ENCODE measurements around the gene FCGR2B.
"Not testable (repeated sequence)": the region's sequence is repeated elsewhere in the genome, so short reads cannot be mapped to it uniquely, and the experiment has no call there.

The FCGR2B gene

GRCh38 chr1:161631076-161631475 lies 31.9 kb upstream of the FCGR2B start, which contains the start of gene FCGR3B:
FCGR3B (minus strand) TSS chr1:161631176; CDS start chr1:161631094, 82 bp downstream.
- WGBS, 2 experiments (ENCODE audit: insufficient coverage in 2 of 2), result 86 to 100% methylated on average over 1 of the region's 4 CpGs
- Histone ChIP-seq H3K4me3 (ENCODE audit: extremely low read depth, insufficient read depth, low read length, poor library complexity, severe bottlenecking) (no peak within 1 kb of the TSS), H3K4me1 (ENCODE audit: control insufficient read depth, insufficient read depth, low read length, poor library complexity, severe bottlenecking) (no peaks in the 10 kb centered on the region), H3K36me3 (ENCODE audit: control insufficient read depth, insufficient read depth, low read length) (no peaks in the 10 kb centered on the region), H3K27ac (ENCODE audit: low read depth, low read length, severe bottlenecking) (no peak within 1 kb of the TSS), H3K9me3 (ENCODE audit: control insufficient read depth, low read length) (no peaks in the 10 kb centered on the region)

- no CpG with 5 or more reads among the region's 2 CpGs for WGBS, 2 experiments (ENCODE audit: insufficient coverage in 2 of 2)
These were observed 27.9 kb upstream of the FCGR2B start for GRCh38 chr1:161634993-161635392.

GRCh38 chr1:161636189-161636782 lies 26.7 kb upstream of the FCGR2B start:
- H3K4me3 ChIP-seq (ENCODE audit: extremely low read depth, insufficient read depth, low read length, poor library complexity, severe bottlenecking); H3K27ac ChIP-seq (ENCODE audit: low read depth, low read length, severe bottlenecking); H3K4me1 ChIP-seq (ENCODE audit: control insufficient read depth, insufficient read depth, low read length, poor library complexity, severe bottlenecking); H3K9me3 ChIP-seq (ENCODE audit: control insufficient read depth, low read length); H3K36me3 ChIP-seq (ENCODE audit: control insufficient read depth, insufficient read depth, low read length): not testable (repeated sequence)
- WGBS, 2 experiments (ENCODE audit: insufficient coverage in 2 of 2), result no CpG with 5 or more reads among the region's 1 CpG

More at GRCh38 chr1:161634993-161635392, 27.9 kb upstream of the FCGR2B start:
- not testable (repeated sequence) for H3K9me3 ChIP-seq (ENCODE audit: control insufficient read depth, low read length); H3K27ac ChIP-seq (ENCODE audit: low read depth, low read length, severe bottlenecking); H3K4me3 ChIP-seq (ENCODE audit: extremely low read depth, insufficient read depth, low read length, poor library complexity, severe bottlenecking); H3K36me3 ChIP-seq (ENCODE audit: control insufficient read depth, insufficient read depth, low read length); H3K4me1 ChIP-seq (ENCODE audit: control insufficient read depth, insufficient read depth, low read length, poor library complexity, severe bottlenecking)

GRCh38 chr1:161636976-161637375 lies 26.0 kb upstream of the FCGR2B start:
- not testable (repeated sequence) for H3K4me1 ChIP-seq (ENCODE audit: control insufficient read depth, insufficient read depth, low read length, poor library complexity, severe bottlenecking); H3K36me3 ChIP-seq (ENCODE audit: control insufficient read depth, insufficient read depth, low read length); H3K9me3 ChIP-seq (ENCODE audit: control insufficient read depth, low read length); H3K4me3 ChIP-seq (ENCODE audit: extremely low read depth, insufficient read depth, low read length, poor library complexity, severe bottlenecking); H3K27ac ChIP-seq (ENCODE audit: low read depth, low read length, severe bottlenecking)
- 88 to 100% methylated on average over 1 to 2 of the region's 3 CpGs for WGBS, 2 experiments (ENCODE audit: insufficient coverage in 2 of 2)

GRCh38 chr1:161638251-161638993 lies 24.5 kb upstream of the FCGR2B start:
- not testable (repeated sequence) for H3K4me1 ChIP-seq (ENCODE audit: control insufficient read depth, insufficient read depth, low read length, poor library complexity, severe bottlenecking); H3K4me3 ChIP-seq (ENCODE audit: extremely low read depth, insufficient read depth, low read length, poor library complexity, severe bottlenecking); H3K27ac ChIP-seq (ENCODE audit: low read depth, low read length, severe bottlenecking); H3K36me3 ChIP-seq (ENCODE audit: control insufficient read depth, insufficient read depth, low read length); H3K9me3 ChIP-seq (ENCODE audit: control insufficient read depth, low read length)
- WGBS, 2 experiments (ENCODE audit: insufficient coverage in 2 of 2), result no CpG with 5 or more reads among the region's 6 CpGs

- H3K4me3 ChIP-seq (ENCODE audit: extremely low read depth, insufficient read depth, low read length, poor library complexity, severe bottlenecking); H3K4me1 ChIP-seq (ENCODE audit: control insufficient read depth, insufficient read depth, low read length, poor library complexity, severe bottlenecking); H3K9me3 ChIP-seq (ENCODE audit: control insufficient read depth, low read length); H3K36me3 ChIP-seq (ENCODE audit: control insufficient read depth, insufficient read depth, low read length); H3K27ac ChIP-seq (ENCODE audit: low read depth, low read length, severe bottlenecking): not testable (repeated sequence)
- WGBS, 2 experiments (ENCODE audit: insufficient coverage in 2 of 2), result no CpG with 5 or more reads among the region's 2 CpGs
These were observed 23.7 kb upstream of the FCGR2B start for GRCh38 chr1:161639203-161639602.

- not testable (repeated sequence) for H3K36me3 ChIP-seq (ENCODE audit: control insufficient read depth, insufficient read depth, low read length); H3K27ac ChIP-seq (ENCODE audit: low read depth, low read length, severe bottlenecking); H3K4me1 ChIP-seq (ENCODE audit: control insufficient read depth, insufficient read depth, low read length, poor library complexity, severe bottlenecking); H3K4me3 ChIP-seq (ENCODE audit: extremely low read depth, insufficient read depth, low read length, poor library complexity, severe bottlenecking); H3K9me3 ChIP-seq (ENCODE audit: control insufficient read depth, low read length)
- no CpG with 5 or more reads among the region's 1 CpG for WGBS, 2 experiments (ENCODE audit: insufficient coverage in 2 of 2)
These were observed 20.2 kb upstream of the FCGR2B start for GRCh38 chr1:161642697-161643096.

GRCh38 chr1:161643481-161644208 lies 19.3 kb upstream of the FCGR2B start:
- not testable (repeated sequence) for H3K27ac ChIP-seq (ENCODE audit: low read depth, low read length, severe bottlenecking); H3K36me3 ChIP-seq (ENCODE audit: control insufficient read depth, insufficient read depth, low read length); H3K4me1 ChIP-seq (ENCODE audit: control insufficient read depth, insufficient read depth, low read length, poor library complexity, severe bottlenecking); H3K4me3 ChIP-seq (ENCODE audit: extremely low read depth, insufficient read depth, low read length, poor library complexity, severe bottlenecking); H3K9me3 ChIP-seq (ENCODE audit: control insufficient read depth, low read length)
- 100% methylated on average over 1 of the region's 5 CpGs for WGBS, 2 experiments (ENCODE audit: insufficient coverage in 2 of 2)

- not testable (repeated sequence) for H3K9me3 ChIP-seq (ENCODE audit: control insufficient read depth, low read length); H3K4me1 ChIP-seq (ENCODE audit: control insufficient read depth, insufficient read depth, low read length, poor library complexity, severe bottlenecking); H3K27ac ChIP-seq (ENCODE audit: low read depth, low read length, severe bottlenecking); H3K4me3 ChIP-seq (ENCODE audit: extremely low read depth, insufficient read depth, low read length, poor library complexity, severe bottlenecking); H3K36me3 ChIP-seq (ENCODE audit: control insufficient read depth, insufficient read depth, low read length)
- WGBS, 2 experiments (ENCODE audit: insufficient coverage in 2 of 2), result no CpG with 5 or more reads among the region's 1 CpG
These were observed 18.1 kb upstream of the FCGR2B start for GRCh38 chr1:161644855-161645254.

- 65 to 78% methylated on average over 8 of the region's 13 CpGs for WGBS, 2 experiments (ENCODE audit: insufficient coverage in 2 of 2)
- not testable (repeated sequence) for H3K9me3 ChIP-seq (ENCODE audit: control insufficient read depth, low read length); H3K27ac ChIP-seq (ENCODE audit: low read depth, low read length, severe bottlenecking)
These were observed 15.2 kb upstream of the FCGR2B start for GRCh38 chr1:161647507-161648360.

More at GRCh38 chr1:161647507-161648360, 15.2 kb upstream of the FCGR2B start:
- H3K4me3 ChIP-seq (ENCODE audit: extremely low read depth, insufficient read depth, low read length, poor library complexity, severe bottlenecking); H3K36me3 ChIP-seq (ENCODE audit: control insufficient read depth, insufficient read depth, low read length); H3K4me1 ChIP-seq (ENCODE audit: control insufficient read depth, insufficient read depth, low read length, poor library complexity, severe bottlenecking): not testable (repeated sequence)
